Measurements from ENCODE around the gene TBX19. TPM values are rescaled to one million over a fixed set of nuclear protein-coding genes. Genes with fewer than 3 reads are reported as not detected.

The TBX19 gene
- total and polyA plus RNA-seq, 10 of the 15 experiments (the other 5 are each of a cell fraction or from before 2014, with no cell fraction given) = 0.13 to 6.9 (median 1.2) TPM

DNA sequence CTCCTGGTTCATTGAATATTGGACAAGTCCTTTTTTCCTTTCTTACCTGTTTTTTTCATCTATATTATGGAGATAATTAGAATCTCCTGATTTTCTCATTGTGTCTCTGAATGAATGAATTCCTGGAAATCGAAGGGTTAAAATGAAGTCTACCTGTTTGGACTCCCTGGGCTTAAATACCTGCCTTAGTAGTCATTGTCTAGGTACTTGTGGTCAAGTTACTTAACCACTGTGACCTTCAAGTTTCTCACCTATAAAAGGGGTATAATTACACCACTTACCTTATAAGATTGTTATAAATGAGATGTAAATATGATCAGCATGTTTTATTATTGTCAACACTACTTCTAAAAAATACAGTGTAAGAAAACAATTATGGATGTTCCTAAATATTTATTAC, 9.0 kb upstream of the TBX19 start:
- intact Hi-C loops (cut with micrococcal nuclease; ENCODE audit: unreplicated experiment) = no loop called here
- ATAC-seq (no peak), FAIRE-seq (peak; percentile 78), DNase-seq (ENCODE audit: low read depth, low spot score) (no peak)
- ChIA-PET CTCF (no interaction called here), SMC1A (ENCODE audit: uncharacterized antibody, unreplicated experiment) (no interaction called here), RAD21 (ENCODE audit: unreplicated experiment) (no interaction called here), POLR2A (no interaction called here)
- Histone ChIP-seq H3K27me3 (replicated peaks in 1 of 2; ENCODE audit: control insufficient read depth in 2 of 2, insufficient read depth in 2 of 2, low read length in 1 of 2) (no peaks in the 10 kb centered on the region), H3K36me3 (ENCODE audit: control insufficient read depth in 2 of 2, insufficient read depth in 2 of 2, low read length in 1 of 2) (no peaks in the 10 kb centered on the region), H3K27ac (ENCODE audit: control insufficient read depth, insufficient read depth) (no peak overlapping the region), H3K4me3 (no peak overlapping the region), H3K4me2 (ENCODE audit: control insufficient read depth, insufficient read depth) (no peak overlapping the region), H4K20me1 (ENCODE audit: control insufficient read depth, insufficient read depth) (no peaks in the 10 kb centered on the region), H3K9me3 (replicated peaks; ENCODE audit: control insufficient read depth, insufficient read depth, low read length) (peaks cover 3% of the 10 kb centered on the region; the same call in 2 of the 3 replicates), H3K79me2 (ENCODE audit: control insufficient read depth, insufficient read depth, low read length) (no peaks in the 10 kb centered on the region), H2AFZ (ENCODE audit: control insufficient read depth, low read depth, low read length) (no peak overlapping the region), H3K4me1 (ENCODE audit: control insufficient read depth, insufficient read depth, low read length) (no peaks in the 10 kb centered on the region), H3K9ac (ENCODE audit: control insufficient read depth, insufficient read depth, low read length) (no peak overlapping the region)
- WGBS (ENCODE audit: insufficient coverage, insufficient replicate concordance, low lambda C conversion rate, missing lambda C conversion rate) = 59% methylated on average over 1 of the region's 1 CpG
- in situ Hi-C loops (cut with MboI) = no loop called here
- no TSS peak for BruUV-seq (replicated peaks)
- no peak for TF ChIP-seq HDAC2 (IDR thresholded peaks at IDR 0.05)
- peak; percentile 22; the same call in 1 of the 2 replicates for TF ChIP-seq RUNX3 (IDR thresholded peaks at IDR 0.05; ENCODE audit: low read length)

DNA sequence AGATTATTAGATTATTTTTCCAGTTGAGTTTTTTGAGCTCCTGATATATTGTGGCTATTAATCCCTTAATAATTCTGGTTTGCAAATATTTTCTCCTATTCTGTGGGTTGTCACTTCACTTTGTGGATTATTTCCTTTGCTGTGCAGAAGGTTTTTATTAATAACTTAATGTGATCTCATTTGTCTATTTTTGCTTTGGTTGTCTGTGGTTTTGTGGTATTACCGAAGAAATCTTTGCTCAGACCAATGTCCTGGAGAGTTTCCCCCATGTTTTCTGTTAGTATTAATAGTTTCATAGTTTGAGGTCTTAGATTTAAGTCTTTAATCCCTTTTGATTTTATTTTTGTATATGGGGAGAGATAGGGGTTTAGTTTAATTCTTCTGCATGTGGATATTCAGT, 7.1 kb upstream of the TBX19 start:
- H3K4me2 ChIP-seq (ENCODE audit: control insufficient read depth, insufficient read depth) = peak overlapping the region; percentile 25; the same call in 1 of the 2 replicates
- H2AFZ ChIP-seq (ENCODE audit: control insufficient read depth, low read depth, low read length) = no peak overlapping the region
- peak; percentile 16; the same call in 1 of the 3 replicates for ATAC-seq
- H3K27me3 ChIP-seq (replicated peaks in 1 of 2; ENCODE audit: control insufficient read depth in 2 of 2, insufficient read depth in 2 of 2, low read length in 1 of 2) = no peaks in the 10 kb centered on the region
- peaks cover 3% of the 10 kb centered on the region; the same call in 2 of the 3 replicates for H3K9me3 ChIP-seq (replicated peaks; ENCODE audit: control insufficient read depth, insufficient read depth, low read length)
- 0% methylated on average over 1 of the region's 1 CpG for WGBS (ENCODE audit: insufficient coverage, insufficient replicate concordance, low lambda C conversion rate, missing lambda C conversion rate)
- H3K79me2 ChIP-seq (ENCODE audit: control insufficient read depth, insufficient read depth, low read length) = no peaks in the 10 kb centered on the region
- H3K9ac ChIP-seq (ENCODE audit: control insufficient read depth, insufficient read depth, low read length) = no peak overlapping the region
- H3K36me3 ChIP-seq (ENCODE audit: control insufficient read depth in 2 of 2, insufficient read depth in 2 of 2, low read length in 1 of 2) = no peaks in the 10 kb centered on the region
- no peak for DNase-seq (ENCODE audit: low read depth, low spot score)
- CTCF ChIA-PET = interaction anchor here (1.0 kb wide), 1 partner anchor 39 kb away, joined by 4 read pairs; no protein-coding TSS in a partner anchor
- intact Hi-C loops (cut with micrococcal nuclease; ENCODE audit: unreplicated experiment) = no loop called here
- H3K4me3 ChIP-seq = no peak overlapping the region
- no TSS peak for BruUV-seq (replicated peaks)
- in situ Hi-C loops (cut with MboI) = no loop called here
- no peak for FAIRE-seq
- no peaks in the 10 kb centered on the region for H3K4me1 ChIP-seq (ENCODE audit: control insufficient read depth, insufficient read depth, low read length)
- no peaks in the 10 kb centered on the region for H4K20me1 ChIP-seq (ENCODE audit: control insufficient read depth, insufficient read depth)
- POLR2A ChIA-PET = no interaction called here
- RAD21 ChIA-PET (ENCODE audit: unreplicated experiment) = no interaction called here
- no peak overlapping the region for H3K27ac ChIP-seq (ENCODE audit: control insufficient read depth, insufficient read depth)
- SMC1A ChIA-PET (ENCODE audit: uncharacterized antibody, unreplicated experiment) = no interaction called here
- no peak for TF ChIP-seq MYB (IDR thresholded peaks at IDR 0.05; ENCODE audit: borderline replicate concordance, low read depth, low read length)
- peak; percentile 83 for TF ChIP-seq NFIC (IDR thresholded peaks at IDR 0.05; ENCODE audit: low read depth, low read length)
- TF ChIP-seq TCF3 (IDR thresholded peaks at IDR 0.05; ENCODE audit: borderline replicate concordance, insufficient read depth, low read depth, low read length) = no peak
- TF ChIP-seq RUNX3 (IDR thresholded peaks at IDR 0.05; ENCODE audit: low read length) = peak; percentile 97
- TF ChIP-seq YBX1 (IDR thresholded peaks at IDR 0.05) = no peak
- TF ChIP-seq, protein P1, sequence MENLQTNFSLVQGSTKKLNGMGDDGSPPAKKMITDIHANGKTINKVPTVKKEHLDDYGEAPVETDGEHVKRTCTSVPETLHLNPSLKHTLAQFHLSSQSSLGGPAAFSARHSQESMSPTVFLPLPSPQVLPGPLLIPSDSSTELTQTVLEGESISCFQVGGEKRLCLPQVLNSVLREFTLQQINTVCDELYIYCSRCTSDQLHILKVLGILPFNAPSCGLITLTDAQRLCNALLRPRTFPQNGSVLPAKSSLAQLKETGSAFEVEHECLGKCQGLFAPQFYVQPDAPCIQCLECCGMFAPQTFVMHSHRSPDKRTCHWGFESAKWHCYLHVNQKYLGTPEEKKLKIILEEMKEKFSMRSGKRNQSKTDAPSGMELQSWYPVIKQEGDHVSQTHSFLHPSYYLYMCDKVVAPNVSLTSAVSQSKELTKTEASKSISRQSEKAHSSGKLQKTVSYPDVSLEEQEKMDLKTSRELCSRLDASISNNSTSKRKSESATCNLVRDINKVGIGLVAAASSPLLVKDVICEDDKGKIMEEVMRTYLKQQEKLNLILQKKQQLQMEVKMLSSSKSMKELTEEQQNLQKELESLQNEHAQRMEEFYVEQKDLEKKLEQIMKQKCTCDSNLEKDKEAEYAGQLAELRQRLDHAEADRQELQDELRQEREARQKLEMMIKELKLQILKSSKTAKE (IDR thresholded peaks at IDR 0.05; ENCODE audit: low read depth, poor library complexity, severe bottlenecking) = no peak
- TF ChIP-seq, protein P2, sequence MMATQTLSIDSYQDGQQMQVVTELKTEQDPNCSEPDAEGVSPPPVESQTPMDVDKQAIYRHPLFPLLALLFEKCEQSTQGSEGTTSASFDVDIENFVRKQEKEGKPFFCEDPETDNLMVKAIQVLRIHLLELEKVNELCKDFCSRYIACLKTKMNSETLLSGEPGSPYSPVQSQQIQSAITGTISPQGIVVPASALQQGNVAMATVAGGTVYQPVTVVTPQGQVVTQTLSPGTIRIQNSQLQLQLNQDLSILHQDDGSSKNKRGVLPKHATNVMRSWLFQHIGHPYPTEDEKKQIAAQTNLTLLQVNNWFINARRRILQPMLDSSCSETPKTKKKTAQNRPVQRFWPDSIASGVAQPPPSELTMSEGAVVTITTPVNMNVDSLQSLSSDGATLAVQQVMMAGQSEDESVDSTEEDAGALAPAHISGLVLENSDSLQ (IDR thresholded peaks at IDR 0.05) = no peak
- no peak for TF ChIP-seq CHD1 (IDR thresholded peaks at IDR 0.05; ENCODE audit: low read depth, low read length)
- no peak for TF ChIP-seq PML (IDR thresholded peaks at IDR 0.05; ENCODE audit: low read length)
- TF ChIP-seq MYC (IDR thresholded peaks at IDR 0.05; ENCODE audit: insufficient read depth, insufficient read length, insufficient replicate concordance, low read length, severe bottlenecking) = no peak
- TF ChIP-seq STAT1 (conservative IDR thresholded peaks at IDR 0.05) = no peak
- no peak for TF ChIP-seq BACH1 (IDR thresholded peaks at IDR 0.05; ENCODE audit: borderline replicate concordance)
- no peak for TF ChIP-seq KAT2A (conservative IDR thresholded peaks at IDR 0.05; ENCODE audit: control insufficient read depth, low read depth, low read length)
- no peak for TF ChIP-seq ZNF622 (IDR thresholded peaks at IDR 0.05)
- TF ChIP-seq TBL1XR1 (IDR thresholded peaks at IDR 0.05; ENCODE audit: low read depth, low read length) = no peak
- peak; percentile 30 for TF ChIP-seq MEF2B (IDR thresholded peaks at IDR 0.05; ENCODE audit: partially characterized antibody, poor library complexity, severe bottlenecking)
